HCT116 (cell line): ENCODE data around the gene SAP130. TPM values are rescaled to one million over a fixed set of nuclear protein-coding genes. Genes with fewer than 3 reads are reported as not detected.

Source experiments
- ATAC-seq: fragments of 200-7000 bp; cut with Tn5 transposase; 2 replicates; pipeline ENCODE4 v1.9.1; 2020; ENCODE audit warnings: mild to moderate bottlenecking, moderate library complexity
- BruUV-seq: library from RNA; stranded (reverse); fragments of 400-500 nt; replicated peaks from 2 replicates; lab custom pipeline; 2021; lab: Mats Ljungman, UMichigan
- CTCF ChIA-PET: fragments of 300-600 bp; sonication (Branson Sonifier 250); formaldehyde crosslinking; loops from one replicate; lab custom pipeline; 2021; ENCODE audit warnings: antibody characterized with exemption; lab: Charles Lee
- POLR2A ChIA-PET: fragments of 300-600, 350-600 bp; sonication (Branson Sonifier 250); formaldehyde crosslinking; loops from one replicate; lab custom pipeline; 2021; ENCODE audit warnings: antibody characterized with exemption; lab: Charles Lee
- RAD21 ChIA-PET, 2 experiments: fragments of 300-600 bp; sonication (Branson Sonifier 250); formaldehyde crosslinking; loops; one replicate each; lab custom pipeline; 2023; ENCODE audit warnings: low total read pairs in 2 of 2; ENCODE audit not compliant: uncharacterized antibody in 2 of 2, unreplicated experiment in 2 of 2, low non-redundant PET in 1 of 2; lab: Charles Lee
- DNase-seq: peaks from one replicate; pipeline ENCODE4 v3.0.0-alpha.2; 2010; ENCODE audit warnings: low read depth, low spot score
- H2AFZ ChIP-seq: fragments of 200-600 bp; shearing (Covaris generic), sonication (generic); 2 replicates; pipeline ENCODE4 v1.6.1; 2017; ENCODE audit warnings: low read depth, mixed run types, mixed read lengths, antibody characterized with exemption, low read length; ENCODE audit not compliant: poor library complexity, severe bottlenecking
- H3K27ac ChIP-seq: 2 replicates; pipeline ENCODE4 v1.5.1; 2012; ENCODE audit warnings: low read depth, low read length
- H3K27me3 ChIP-seq: fragments of 200-600 bp; sonication (generic); 2 replicates; pipeline ENCODE4 v1.6.1; 2016; ENCODE audit warnings: mixed run types, low read length, mixed read lengths; ENCODE audit not compliant: insufficient read depth
- H3K36me3 ChIP-seq, 2 experiments: fragments of 200-500 bp in 1 of 2; fragments of 200-600 bp in 1 of 2; sonication (Bioruptor generic) in 1 of 2; sonication (generic) in 1 of 2; 2 replicates each; pipeline versions ENCODE4 v1.5.1 to v1.6.1; 2014 to 2016; ENCODE audit warnings: low read length in 2 of 2, inconsistent platforms in 1 of 2, mixed read lengths in 1 of 2, mixed run types in 1 of 2; ENCODE audit not compliant: insufficient read depth in 2 of 2, control insufficient read depth in 1 of 2
- H3K4me1 ChIP-seq, 2 experiments: fragments of 200-600 bp in 1 of 2; sonication (generic) in 1 of 2; 2 replicates each; pipeline versions ENCODE4 v1.5.1 to v1.6.1; 2012 to 2017; ENCODE audit warnings: low read length in 2 of 2, inconsistent platforms in 1 of 2, mild to moderate bottlenecking in 1 of 2, mixed read lengths in 1 of 2, mixed run types in 1 of 2, moderate library complexity in 1 of 2; ENCODE audit not compliant: insufficient read depth in 2 of 2, control insufficient read depth in 1 of 2
- H3K4me2 ChIP-seq: fragments of 200-600 bp; sonication (generic); 2 replicates; pipeline ENCODE4 v1.6.1; 2017; ENCODE audit warnings: mixed run types, low read length, mixed read lengths
- H3K4me3 ChIP-seq, 2 experiments: fragments of 200-600 bp in 1 of 2; sonication (generic) in 1 of 2; replicated peaks in 1 of 2; 2 replicates each; pipeline ENCODE4 v1.5.1; 2011 to 2016; ENCODE audit warnings: low read length in 2 of 2, control low read depth in 1 of 2, low read depth in 1 of 2, mild to moderate bottlenecking in 1 of 2, mixed read lengths in 1 of 2, mixed run types in 1 of 2
- H3K79me2 ChIP-seq: fragments of 200-600 bp; sonication (generic); 2 replicates; pipeline ENCODE4 v1.6.1; 2017; ENCODE audit warnings: mild to moderate bottlenecking, mixed run types, low read length, moderate library complexity, mixed read lengths; ENCODE audit not compliant: insufficient read depth
- H3K9ac ChIP-seq: fragments of 200-600 bp; sonication (generic); 2 replicates; pipeline ENCODE4 v1.6.1; 2016; ENCODE audit warnings: low read length, mixed read lengths
- H3K9me2 ChIP-seq: fragments of 200-600 bp; sonication (generic), shearing (Covaris generic); 2 replicates; pipeline ENCODE4 v1.6.1; 2017; ENCODE audit warnings: mixed run types, mild to moderate bottlenecking, moderate library complexity; ENCODE audit not compliant: insufficient read depth
- H3K9me3 ChIP-seq, 2 experiments: fragments of 200-500 bp in 1 of 2; fragments of 200-600 bp in 1 of 2; sonication (Bioruptor generic) in 1 of 2; sonication (generic) in 1 of 2; 2 replicates each; pipeline ENCODE4 v1.6.1; 2014 to 2017; ENCODE audit warnings: low read length in 2 of 2, mixed read lengths in 2 of 2, inconsistent platforms in 1 of 2, low read depth in 1 of 2, mild to moderate bottlenecking in 1 of 2, mixed run types in 1 of 2, moderate library complexity in 1 of 2; ENCODE audit not compliant: control insufficient read depth in 1 of 2, insufficient read depth in 1 of 2
- H4K20me1 ChIP-seq: fragments of 200-600 bp; sonication (generic), shearing (Covaris generic); 2 replicates; pipeline ENCODE4 v1.6.1; 2017; ENCODE audit warnings: mixed run types, mild to moderate bottlenecking, moderate library complexity; ENCODE audit not compliant: insufficient read depth
- ATF3 ChIP-seq: IDR thresholded peaks from 2 replicates; pipeline ENCODE4 v1.6.1; 2012
- CBX3 ChIP-seq: IDR thresholded peaks from 2 replicates; pipeline ENCODE4 v1.6.1; 2012; ENCODE audit warnings: low read depth
- CEBPB ChIP-seq: IDR thresholded peaks from 2 replicates; pipeline ENCODE4 v1.6.1; 2012; ENCODE audit warnings: low read depth
- CTCF ChIP-seq, 3 experiments: fragments of 200-600 bp in 1 of 3; sonication (generic) in 1 of 3; IDR thresholded peaks in 2 of 3; conservative IDR thresholded peaks in 1 of 3; 2 replicates each; pipeline ENCODE4 v1.5.1; 2012 to 2017; ENCODE audit warnings: low read depth in 2 of 3, low read length in 2 of 3, antibody characterized with exemption in 1 of 3, borderline replicate concordance in 1 of 3, control low read depth in 1 of 3, mild to moderate bottlenecking in 1 of 3, mixed read lengths in 1 of 3, mixed run types in 1 of 3, moderate library complexity in 1 of 3; ENCODE audit not compliant: insufficient read depth in 1 of 3
- EGR1 ChIP-seq: IDR thresholded peaks from 2 replicates; pipeline ENCODE4 v1.6.1; 2012; ENCODE audit warnings: low read depth
- EZH2 ChIP-seq: fragments of 200-600 bp; sonication (generic); IDR thresholded peaks from 2 replicates; pipeline ENCODE4 v1.6.1; 2017; ENCODE audit warnings: antibody characterized with exemption, mixed run types
- EZH2phosphoT487 ChIP-seq: fragments of 200-600 bp; IDR thresholded peaks from 2 replicates; pipeline ENCODE4 v1.6.1; 2018; ENCODE audit warnings: antibody characterized with exemption, borderline replicate concordance
- FOSL1 ChIP-seq: IDR thresholded peaks from 2 replicates; pipeline ENCODE4 v1.6.1; 2012; ENCODE audit warnings: low read depth
- JUND ChIP-seq: IDR thresholded peaks from 2 replicates; pipeline ENCODE4 v1.6.1; 2012
- MAX ChIP-seq: IDR thresholded peaks from 2 replicates; pipeline ENCODE4 v1.6.1; 2012
- POLR2A ChIP-seq: IDR thresholded peaks from 2 replicates; pipeline ENCODE4 v1.7.0; 2011; ENCODE audit warnings: borderline replicate concordance; ENCODE audit not compliant: insufficient read depth, insufficient read length; ENCODE audit errors: extremely low read depth
- POLR2AphosphoS5 ChIP-seq: IDR thresholded peaks from 2 replicates; pipeline ENCODE4 v1.6.1; 2011; ENCODE audit warnings: mild to moderate bottlenecking, low read depth, low read length, moderate library complexity
- REST ChIP-seq: IDR thresholded peaks from 2 replicates; pipeline ENCODE4 v1.6.1; 2012; ENCODE audit warnings: low read depth
- SP1 ChIP-seq: IDR thresholded peaks from 2 replicates; pipeline ENCODE4 v1.6.1; 2012; ENCODE audit warnings: low read depth
- SRF ChIP-seq: IDR thresholded peaks from 2 replicates; pipeline ENCODE4 v1.6.1; 2012; ENCODE audit warnings: low read depth
- YY1 ChIP-seq: IDR thresholded peaks from 2 replicates; pipeline ENCODE4 v1.6.1; 2011; ENCODE audit warnings: low read length, low read depth, moderate library complexity, mild to moderate bottlenecking; ENCODE audit not compliant: insufficient replicate concordance; ENCODE audit errors: extremely low read depth
- ZFX ChIP-seq: fragments of 450-650 bp; IDR thresholded peaks from 2 replicates; pipeline ENCODE4 v1.6.1; 2017
- ZNF274 ChIP-seq: fragments of 200-500 bp; sonication (Bioruptor generic); IDR thresholded peaks from 2 replicates; pipeline ENCODE4 v1.6.1; 2014; ENCODE audit warnings: mild to moderate bottlenecking, low read depth, low read length, inconsistent platforms
- intact Hi-C: fragments of 100-400 bp; cut with micrococcal nuclease; formaldehyde crosslinking; loops from 2 replicates; pipeline ENCODE4 v1.10.0; 2022
- total RNA-seq: library from RNA; stranded (reverse); gene quantifications from one replicate; pipeline ENCODE4 v1.2.1, GENCODE V29; 2021; ENCODE audit not compliant: unreplicated experiment

SAP130 gene
- total RNA-seq, 1 experiment from 2014 or later = 29.5 TPM

DNA sequence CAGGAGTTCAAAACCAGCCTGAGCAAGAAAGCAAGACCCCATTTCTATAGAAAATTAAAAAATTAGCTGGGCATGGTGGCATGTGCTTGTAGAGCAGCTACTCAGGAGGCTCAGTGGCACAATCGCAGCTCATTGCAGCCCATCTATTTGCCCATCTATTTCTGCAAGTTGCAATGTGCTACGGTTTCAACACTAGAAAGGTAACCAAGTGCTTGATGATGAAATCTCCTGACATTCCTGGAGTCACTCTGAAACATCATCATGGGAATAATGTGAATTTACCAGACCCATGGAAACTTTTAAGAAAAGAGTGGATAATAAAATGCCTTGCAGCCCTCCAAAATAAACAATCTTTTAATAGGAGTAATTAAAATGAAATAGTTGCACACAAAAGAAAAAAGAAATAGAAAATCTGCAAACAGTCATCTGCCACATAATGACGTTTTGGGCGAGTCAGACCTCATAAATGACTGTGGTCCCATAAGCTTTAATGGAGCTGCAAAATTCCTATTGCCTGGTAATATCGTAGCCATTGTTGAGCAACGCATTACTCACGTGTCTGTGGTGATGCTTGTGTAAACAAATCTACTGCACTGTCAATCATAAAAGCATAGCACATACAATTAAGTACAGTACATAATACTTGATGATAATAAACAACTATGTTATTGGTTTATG, 95.5 kb downstream of the SAP130 start:
- RAD21 ChIA-PET = no interaction called here
- no peak overlapping the region for H3K9ac ChIP-seq
- no peaks in the 10 kb centered on the region for H3K9me3 ChIP-seq
- no peak overlapping the region; the same call in 1 of the 2 replicates for H3K4me2 ChIP-seq
- peak; percentile 64 for DNase-seq
- intact Hi-C loops = no loop called here
- TF ChIP-seq CTCF (IDR thresholded peaks at IDR 0.05 in 2 of 3, conservative IDR thresholded peaks at IDR 0.05 in 1 of 3; ENCODE audit: borderline replicate concordance in 1 of 3, insufficient read depth in 1 of 3, low read depth in 2 of 3, low read length in 2 of 3) (no peak), POLR2A (no peak), YY1 (no peak), EZH2 (no peak), ATF3 (peak; percentile 53; the same call in 1 of the 2 replicates), POLR2AphosphoS5 (no peak), EGR1 (no peak), CEBPB (peak; percentile 93), SRF (no peak), ZFX (no peak), JUND (peak; percentile 52), MAX (no peak; the same call in 1 of the 2 replicates), FOSL1 (peak; percentile 68), SP1 (peak; percentile 52), CBX3 (no peak), REST (no peak), ZNF274 (no peak), EZH2phosphoT487 (no peak)
- TF ChIP-seq, all 23 proteins: peak for 5
- Histone ChIP-seq H3K27me3 (no peaks in the 10 kb centered on the region), H4K20me1 (no peaks in the 10 kb centered on the region), H2AFZ (no peak overlapping the region), H3K4me3 (no peak overlapping the region), H3K27ac (no peak overlapping the region), H3K9me2 (no peaks in the 10 kb centered on the region), H3K79me2 (no peaks in the 10 kb centered on the region), H3K36me3 (no peaks in the 10 kb centered on the region), H3K4me1 (peaks cover 0 to 5% of the 10 kb centered on the region in 2 experiments; a peak in 2 of 4 replicates)
- BruUV-seq = no TSS peak
- CTCF ChIA-PET = no interaction called here
- ATAC-seq = peak; percentile 72
- POLR2A ChIA-PET = interaction anchor here (0.9 kb wide), 1 partner anchor 9 kb away, joined by 4 read pairs; no protein-coding TSS in a partner anchor
